ENCODE data around the gene TMEM47.

DNA sequence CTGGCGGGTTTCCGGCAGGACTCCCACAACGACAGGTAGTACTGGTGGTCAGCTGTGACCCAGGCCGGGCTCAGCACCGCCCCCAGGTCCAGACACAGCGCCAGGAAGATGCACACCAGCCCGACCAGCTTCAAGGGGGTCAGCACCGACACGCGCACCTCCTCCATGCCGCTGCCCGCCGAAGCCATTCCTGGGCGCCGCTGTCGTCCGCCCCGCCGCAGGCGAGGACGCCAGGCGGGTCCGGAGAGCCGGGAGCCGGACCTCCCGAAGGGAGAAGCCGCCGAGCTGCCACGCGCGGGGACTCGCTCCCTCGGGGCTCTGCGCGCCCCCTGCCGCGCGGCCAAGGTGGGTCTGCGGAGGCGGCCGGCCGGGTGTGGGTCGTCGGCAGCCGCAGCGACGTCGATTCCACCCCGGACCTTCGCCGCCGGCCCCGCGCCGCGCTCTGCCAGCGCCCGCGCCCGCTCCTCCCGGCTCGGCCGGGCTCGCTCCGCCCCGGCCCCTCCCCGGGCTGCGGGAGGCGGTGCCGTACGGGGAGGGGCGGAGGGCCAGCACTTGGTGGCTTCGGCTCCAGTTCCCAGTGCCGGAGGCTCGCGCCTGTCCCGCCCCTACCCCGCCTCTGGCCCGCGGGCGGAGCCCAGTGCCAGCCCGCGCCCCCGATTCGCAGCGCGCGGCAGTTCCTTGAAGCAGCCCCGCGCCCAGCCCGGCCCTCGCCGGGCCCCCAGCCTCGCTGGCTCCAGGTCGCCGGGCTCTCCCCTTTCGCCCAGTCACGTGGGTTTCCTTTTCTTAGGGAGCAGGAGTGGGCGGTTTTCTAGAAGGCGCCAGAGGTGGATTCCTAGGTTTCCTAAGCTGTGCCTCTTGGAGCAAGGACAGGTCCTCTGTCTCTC lies at the start of gene TMEM47:
- TF ChIP-seq, protein P1, sequence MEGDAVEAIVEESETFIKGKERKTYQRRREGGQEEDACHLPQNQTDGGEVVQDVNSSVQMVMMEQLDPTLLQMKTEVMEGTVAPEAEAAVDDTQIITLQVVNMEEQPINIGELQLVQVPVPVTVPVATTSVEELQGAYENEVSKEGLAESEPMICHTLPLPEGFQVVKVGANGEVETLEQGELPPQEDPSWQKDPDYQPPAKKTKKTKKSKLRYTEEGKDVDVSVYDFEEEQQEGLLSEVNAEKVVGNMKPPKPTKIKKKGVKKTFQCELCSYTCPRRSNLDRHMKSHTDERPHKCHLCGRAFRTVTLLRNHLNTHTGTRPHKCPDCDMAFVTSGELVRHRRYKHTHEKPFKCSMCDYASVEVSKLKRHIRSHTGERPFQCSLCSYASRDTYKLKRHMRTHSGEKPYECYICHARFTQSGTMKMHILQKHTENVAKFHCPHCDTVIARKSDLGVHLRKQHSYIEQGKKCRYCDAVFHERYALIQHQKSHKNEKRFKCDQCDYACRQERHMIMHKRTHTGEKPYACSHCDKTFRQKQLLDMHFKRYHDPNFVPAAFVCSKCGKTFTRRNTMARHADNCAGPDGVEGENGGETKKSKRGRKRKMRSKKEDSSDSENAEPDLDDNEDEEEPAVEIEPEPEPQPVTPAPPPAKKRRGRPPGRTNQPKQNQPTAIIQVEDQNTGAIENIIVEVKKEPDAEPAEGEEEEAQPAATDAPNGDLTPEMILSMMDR (conservative IDR thresholded peaks at IDR 0.05; ENCODE audit: low read depth, low read length) = no peak
- TF ChIP-seq, protein P2, sequence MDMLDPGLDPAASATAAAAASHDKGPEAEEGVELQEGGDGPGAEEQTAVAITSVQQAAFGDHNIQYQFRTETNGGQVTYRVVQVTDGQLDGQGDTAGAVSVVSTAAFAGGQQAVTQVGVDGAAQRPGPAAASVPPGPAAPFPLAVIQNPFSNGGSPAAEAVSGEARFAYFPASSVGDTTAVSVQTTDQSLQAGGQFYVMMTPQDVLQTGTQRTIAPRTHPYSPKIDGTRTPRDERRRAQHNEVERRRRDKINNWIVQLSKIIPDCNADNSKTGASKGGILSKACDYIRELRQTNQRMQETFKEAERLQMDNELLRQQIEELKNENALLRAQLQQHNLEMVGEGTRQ (IDR thresholded peaks at IDR 0.05; ENCODE audit: low read depth, low read length) = peak; percentile 60
- TF ChIP-seq RAD21 (IDR thresholded peaks at IDR 0.05; ENCODE audit: low read length) (no peak), MAFK (IDR thresholded peaks at IDR 0.05; ENCODE audit: low read depth, low read length) (no peak), POLR2A (IDR thresholded peaks at IDR 0.05; ENCODE audit: low read depth, low read length) (peak; percentile 81), RFX5 (IDR thresholded peaks at IDR 0.05; ENCODE audit: low read depth, low read length) (no peak), SMC3 (IDR thresholded peaks at IDR 0.05; ENCODE audit: low read depth, low read length) (no peak), NFE2L2 (IDR thresholded peaks at IDR 0.05; ENCODE audit: low read depth, low read length) (no peak), BHLHE40 (IDR thresholded peaks at IDR 0.05; ENCODE audit: low read depth, low read length) (no peak), MAZ (IDR thresholded peaks at IDR 0.05; ENCODE audit: borderline replicate concordance, low read depth, low read length) (peak; percentile 67; the same call in 1 of the 2 replicates), RCOR1 (IDR thresholded peaks at IDR 0.05; ENCODE audit: insufficient replicate concordance, low read length) (no peak), CEBPB (IDR thresholded peaks at IDR 0.05; ENCODE audit: low read depth, low read length) (no peak), MXI1 (IDR thresholded peaks at IDR 0.05; ENCODE audit: borderline replicate concordance, low read depth, low read length) (peak; percentile 6; the same call in 1 of the 2 replicates)
- TF ChIP-seq, protein P3, sequence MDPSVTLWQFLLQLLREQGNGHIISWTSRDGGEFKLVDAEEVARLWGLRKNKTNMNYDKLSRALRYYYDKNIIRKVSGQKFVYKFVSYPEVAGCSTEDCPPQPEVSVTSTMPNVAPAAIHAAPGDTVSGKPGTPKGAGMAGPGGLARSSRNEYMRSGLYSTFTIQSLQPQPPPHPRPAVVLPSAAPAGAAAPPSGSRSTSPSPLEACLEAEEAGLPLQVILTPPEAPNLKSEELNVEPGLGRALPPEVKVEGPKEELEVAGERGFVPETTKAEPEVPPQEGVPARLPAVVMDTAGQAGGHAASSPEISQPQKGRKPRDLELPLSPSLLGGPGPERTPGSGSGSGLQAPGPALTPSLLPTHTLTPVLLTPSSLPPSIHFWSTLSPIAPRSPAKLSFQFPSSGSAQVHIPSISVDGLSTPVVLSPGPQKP (IDR thresholded peaks at IDR 0.05; ENCODE audit: borderline replicate concordance, low read depth, low read length) = no peak

Data from IMR-90 (cell line).